HG03175 (cell line): ENCODE measurements around the gene OR13C8.
"Not testable (repeated sequence)": the region's sequence is repeated elsewhere in the genome, so short reads cannot be mapped to it uniquely, and the experiment has no call there.

Experiments used
- ATAC-seq: cut with Tn5 transposase; IDR thresholded peaks from one replicate; pipeline ENCODE4 v1.9.1; 2021; ENCODE audit warnings: mild to moderate bottlenecking, moderate library complexity; ENCODE audit not compliant: unreplicated experiment

Gene OR13C8, protein sequence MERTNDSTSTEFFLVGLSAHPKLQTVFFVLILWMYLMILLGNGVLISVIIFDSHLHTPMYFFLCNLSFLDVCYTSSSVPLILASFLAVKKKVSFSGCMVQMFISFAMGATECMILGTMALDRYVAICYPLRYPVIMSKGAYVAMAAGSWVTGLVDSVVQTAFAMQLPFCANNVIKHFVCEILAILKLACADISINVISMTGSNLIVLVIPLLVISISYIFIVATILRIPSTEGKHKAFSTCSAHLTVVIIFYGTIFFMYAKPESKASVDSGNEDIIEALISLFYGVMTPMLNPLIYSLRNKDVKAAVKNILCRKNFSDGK

DNA sequence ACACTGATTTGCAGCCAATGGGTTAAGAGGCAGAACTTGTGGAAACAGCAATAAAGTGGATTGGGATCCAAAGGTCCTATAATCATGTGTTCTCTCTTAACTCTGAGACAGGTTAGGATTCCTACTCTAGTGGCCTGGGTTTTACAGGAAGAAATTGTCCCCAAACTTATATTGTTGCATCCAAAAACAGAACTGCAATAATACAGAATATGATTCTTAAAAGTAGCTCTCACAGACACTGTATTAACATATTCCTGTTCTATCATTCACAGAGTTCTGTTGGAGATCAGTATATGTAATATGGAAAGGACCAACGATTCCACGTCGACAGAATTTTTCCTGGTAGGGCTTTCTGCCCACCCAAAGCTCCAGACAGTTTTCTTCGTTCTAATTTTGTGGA, at the start of gene OR13C8:
Gene OR13C8, plus strand, starts transcription at position 301 of the 400 bp plus-strand sequence. Its CDS starts 0 bp downstream, at position 301.
- no peak for ATAC-seq

DNA sequence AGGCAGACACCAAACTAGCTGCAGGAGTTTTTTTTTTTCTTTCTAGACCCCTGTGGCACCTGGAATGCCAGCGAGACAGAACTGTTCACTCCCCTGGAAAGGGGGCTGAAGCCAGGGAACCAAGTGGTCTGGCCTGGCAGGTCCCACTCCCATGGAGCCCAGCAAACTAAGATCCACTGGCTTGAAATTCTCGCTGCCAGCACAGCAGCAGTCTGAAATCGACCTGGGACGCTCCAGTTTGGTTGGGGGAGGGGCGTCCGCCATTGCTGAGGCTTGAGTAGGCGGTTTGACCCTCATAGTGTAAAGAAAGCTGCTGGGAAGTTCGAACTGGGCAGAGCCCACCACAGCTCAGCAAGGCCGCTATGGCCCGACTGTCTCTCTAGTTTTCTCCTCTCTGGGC, 48.7 kb upstream of the OR13C8 start:
- not testable (repeated sequence) for ATAC-seq

DNA sequence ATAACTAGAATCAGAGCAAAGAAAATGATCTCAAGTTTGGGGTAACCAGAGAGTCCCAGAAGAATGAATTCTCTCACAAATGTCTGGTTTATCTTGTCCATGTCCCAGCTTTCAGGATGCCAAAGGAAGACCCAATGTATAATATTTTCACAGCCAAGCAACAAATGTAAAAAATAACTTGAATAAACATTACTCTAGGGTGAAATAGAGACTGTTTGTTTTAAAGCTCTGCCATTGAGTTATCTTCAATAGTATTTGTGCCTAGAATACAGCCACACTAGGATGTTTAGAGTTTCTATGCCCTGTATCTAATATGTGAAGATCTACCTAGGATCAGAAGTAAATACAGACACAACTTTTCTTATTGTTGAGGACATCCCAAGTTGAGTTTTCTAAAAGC, 41.9 kb upstream of the OR13C8 start, which contains the start of gene OR13C4:
Gene OR13C4, minus strand, starts transcription at position 101 of the 400 bp plus-strand sequence. Its CDS starts 0 bp downstream, at position 101.
- no peak for ATAC-seq

DNA sequence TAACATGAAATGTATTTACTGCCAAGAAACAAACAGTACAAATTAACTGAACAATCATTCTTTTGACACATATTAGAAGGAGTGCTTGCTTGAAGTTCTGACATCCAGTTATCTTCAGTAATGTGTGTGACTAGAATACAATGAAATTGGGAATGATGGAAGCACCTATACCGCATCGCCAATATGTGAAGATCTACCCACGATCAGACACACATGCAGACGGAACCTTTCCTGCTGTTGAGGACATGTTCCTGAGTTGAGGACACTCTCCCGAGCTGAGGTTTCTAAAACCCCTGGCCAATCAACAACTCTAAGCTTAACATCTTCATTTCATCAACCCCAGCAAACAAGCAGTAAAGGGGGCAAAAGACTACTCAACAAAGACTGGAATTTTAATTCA, 32.2 kb upstream of the OR13C8 start, which contains the start of gene OR13C3:
Gene OR13C3, minus strand, starts transcription at position 101 of the 400 bp plus-strand sequence. CDS start 133 bp downstream, outside the sequence.
- no peak for ATAC-seq

DNA sequence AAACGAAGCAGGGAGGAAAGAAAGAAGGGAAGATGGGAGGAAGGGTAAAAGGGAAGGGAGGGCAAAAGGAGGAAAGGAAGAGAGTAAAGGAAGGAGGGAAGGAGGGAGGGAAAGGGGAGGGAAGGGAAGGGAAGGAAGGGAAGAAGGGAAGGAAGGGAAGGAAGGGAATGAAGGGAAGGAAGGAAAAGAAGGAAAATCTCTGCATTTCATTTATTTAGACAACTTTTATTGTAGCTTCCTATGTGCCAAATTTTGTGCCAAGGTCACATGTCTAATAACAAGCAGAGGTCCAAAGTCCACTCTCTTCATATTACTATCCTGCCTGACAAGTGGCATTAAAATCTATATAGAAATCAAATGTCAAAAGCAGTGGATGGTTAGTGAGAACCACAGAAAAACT, 29.7 kb upstream of the OR13C8 start:
- ATAC-seq: no peak

DNA sequence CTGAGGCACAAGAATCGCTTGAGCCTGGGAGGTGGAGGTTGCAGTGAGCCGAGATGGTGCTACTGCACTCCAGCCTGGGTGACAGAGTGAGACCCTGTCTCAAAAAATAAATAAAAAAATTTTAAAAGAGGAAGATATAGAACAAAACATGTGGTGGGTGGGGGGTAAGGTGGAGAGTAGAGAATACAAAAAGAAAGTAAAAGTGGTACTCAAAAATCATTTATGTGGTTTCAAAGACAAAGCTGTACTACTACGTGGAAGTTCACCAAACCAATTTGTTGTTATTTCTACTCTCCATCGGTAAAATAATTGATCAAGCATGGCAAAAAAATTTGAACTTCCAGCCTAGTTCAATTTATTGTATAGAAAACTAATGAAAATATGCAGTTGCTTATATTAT, 24.3 kb upstream of the OR13C8 start:
- no peak for ATAC-seq

DNA sequence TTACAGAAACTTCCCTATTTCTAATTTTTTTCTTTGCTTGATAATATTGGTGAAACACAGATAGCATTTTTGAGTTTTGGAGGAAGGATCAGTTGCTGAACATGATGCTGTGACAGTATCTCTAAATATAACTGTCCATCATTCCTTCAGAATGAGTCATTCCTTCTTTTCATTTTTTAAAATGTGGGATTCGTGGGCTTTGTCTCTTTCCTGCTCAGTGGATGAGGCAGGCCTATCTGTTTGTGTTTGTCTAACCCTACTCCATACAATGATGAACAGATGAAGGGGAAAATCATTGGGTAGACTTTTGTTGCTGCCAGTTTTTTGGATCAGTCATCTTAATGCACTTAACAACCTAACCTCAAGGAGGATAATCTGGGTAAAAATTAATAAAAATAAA, 15.7 kb upstream of the OR13C8 start:
- ATAC-seq: no peak

DNA sequence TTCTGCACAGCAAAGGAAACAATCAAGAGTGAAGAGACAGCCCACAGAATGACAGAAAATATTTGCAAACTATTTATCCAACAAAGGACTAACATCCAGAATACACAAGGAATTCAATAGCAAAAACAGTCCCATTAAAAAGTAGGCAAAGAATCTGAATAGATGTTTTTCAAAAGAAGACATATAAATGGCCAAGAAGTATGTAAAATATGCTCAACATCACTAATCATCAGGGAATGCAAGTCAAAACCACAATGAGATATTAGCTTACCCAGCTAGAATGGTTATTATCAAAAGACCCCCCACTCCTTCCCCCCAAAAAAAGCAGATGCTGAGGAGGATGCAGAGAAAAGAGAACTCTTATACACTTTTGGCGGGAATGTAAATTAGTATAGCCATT, 13.4 kb upstream of the OR13C8 start:
- ATAC-seq: no peak

DNA sequence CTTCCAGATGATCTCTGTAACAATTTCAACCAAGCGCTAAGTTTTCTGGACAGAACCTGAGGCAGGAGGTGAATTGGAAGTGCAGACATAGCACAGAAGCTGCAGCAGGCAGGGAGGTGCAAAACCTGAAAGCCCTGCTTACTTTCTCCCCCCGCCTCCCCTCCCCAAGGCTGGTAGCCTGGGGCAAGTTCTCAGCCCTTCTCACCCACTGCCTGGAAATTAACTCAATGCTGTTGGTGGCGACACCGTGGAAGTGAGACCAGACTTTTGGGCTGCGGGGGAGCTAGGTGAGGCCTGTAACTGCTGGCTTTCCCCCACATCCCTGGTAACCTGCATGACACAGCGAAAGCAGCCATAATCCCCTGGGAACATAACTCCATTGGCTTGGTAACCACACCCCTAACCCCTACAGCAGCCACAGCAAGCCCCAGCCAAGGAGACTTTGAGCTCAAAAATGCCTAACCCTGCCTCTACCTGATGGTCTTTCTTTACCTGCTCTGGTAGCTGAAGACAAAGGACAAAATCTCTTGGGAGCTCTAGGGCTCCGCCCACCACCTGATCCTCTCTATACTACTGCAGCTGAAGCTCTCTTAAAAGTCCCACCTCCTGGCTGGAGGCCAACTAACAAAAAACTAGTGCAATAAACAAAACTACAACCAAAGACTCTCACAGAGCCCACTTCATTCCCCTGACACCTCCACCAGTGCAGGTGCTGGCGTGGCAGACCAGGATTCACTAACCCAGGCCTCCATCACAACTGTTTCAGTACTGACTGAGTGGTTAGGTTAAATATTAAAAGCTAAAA, 11.9 kb upstream of the OR13C8 start:
- ATAC-seq: no peak

DNA sequence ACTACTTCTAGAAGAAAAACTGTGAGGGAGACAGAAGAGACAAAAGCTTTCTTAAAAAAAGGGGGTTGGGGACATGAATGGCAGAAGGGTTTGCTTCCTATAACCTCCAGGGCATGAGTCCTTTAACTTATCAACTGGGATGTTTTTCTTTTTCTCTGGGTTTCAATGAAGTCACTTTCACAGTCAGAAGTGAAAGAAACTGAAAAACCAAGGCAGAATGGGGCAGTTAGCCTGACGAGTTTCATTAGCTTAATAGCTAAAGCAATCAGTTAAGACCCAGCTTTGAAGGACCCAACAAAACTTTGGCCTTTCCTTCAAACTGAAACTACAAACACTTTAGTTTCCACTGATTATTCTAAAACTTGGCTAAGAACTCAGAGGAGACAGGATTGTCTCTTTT, 4.6 kb upstream of the OR13C8 start:
- ATAC-seq: no peak

DNA sequence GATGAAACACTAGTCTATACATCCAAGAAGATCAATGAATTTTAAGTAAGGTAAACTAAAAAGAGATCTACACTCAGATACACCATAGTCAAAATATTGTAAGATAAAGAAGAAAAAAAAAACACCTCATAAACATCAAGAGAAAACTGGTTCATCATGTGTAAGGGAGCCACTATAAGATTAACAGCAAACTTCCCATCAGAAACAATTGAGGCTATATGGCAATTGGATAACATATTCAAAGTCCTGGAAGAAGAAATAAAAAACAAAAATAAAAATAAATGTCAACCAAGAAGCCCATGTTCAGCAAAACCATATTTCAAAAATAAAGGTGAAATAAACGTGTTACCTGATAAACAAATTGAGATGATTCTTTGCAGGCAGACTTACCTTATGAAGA, 3.6 kb downstream of the OR13C8 start:
- no peak for ATAC-seq

DNA sequence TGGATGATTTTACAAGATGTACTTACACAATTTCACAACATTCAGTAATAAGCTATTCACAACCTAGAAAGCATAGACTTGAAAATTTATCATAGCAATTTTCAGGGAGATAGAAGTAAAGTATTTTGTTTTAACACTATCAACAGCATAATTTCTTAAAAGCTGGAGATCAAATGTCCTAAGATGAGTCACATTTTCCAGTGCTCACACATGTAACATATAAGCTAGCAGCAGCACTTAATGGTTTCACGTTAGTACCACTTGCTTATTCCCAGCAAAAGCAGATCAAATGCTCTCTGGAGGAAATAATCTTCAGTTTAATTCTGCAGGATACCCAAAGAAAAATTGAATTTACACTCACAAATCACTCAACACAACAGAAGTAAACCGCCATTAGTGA, 6.5 kb downstream of the OR13C8 start:
- no peak for ATAC-seq

DNA sequence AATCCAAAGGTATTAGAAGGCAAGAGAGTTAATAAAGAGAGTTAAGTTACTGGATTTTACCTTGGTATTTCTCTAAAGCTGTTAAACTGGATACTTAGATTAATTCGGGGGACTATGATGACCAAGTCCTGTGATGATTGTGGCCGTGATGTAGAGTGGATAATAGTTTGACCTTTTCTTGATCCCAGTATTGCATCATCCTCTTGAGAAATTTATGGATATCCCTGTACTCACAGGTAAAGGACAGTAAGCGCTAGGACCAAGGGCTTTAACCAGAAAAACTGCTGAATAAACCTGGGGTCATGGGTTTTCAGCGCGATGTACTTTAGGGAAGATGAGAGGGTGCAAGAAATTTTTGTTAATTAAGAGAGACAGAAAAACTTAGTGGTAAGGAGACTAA, 8.3 kb downstream of the OR13C8 start:
- ATAC-seq: no peak

DNA sequence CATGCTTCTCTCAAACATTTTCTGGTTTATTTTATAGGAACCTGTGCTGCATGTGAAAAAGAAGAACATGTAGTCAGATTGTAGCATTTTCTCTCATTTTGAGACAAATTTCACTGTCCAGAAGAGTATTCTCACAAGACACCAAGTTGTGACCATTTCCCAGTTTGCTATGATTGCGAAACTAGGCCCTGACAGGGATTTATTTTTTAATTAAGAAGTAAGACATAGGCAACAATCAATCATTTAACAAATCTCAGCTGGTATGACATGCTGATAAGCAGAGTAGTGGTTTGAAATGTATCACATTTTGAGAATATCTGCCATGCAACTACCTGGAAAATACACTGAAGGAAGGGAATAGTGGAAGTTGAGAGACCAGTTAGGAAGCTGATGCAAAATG, 11.6 kb downstream of the OR13C8 start:
- ATAC-seq: no peak

DNA sequence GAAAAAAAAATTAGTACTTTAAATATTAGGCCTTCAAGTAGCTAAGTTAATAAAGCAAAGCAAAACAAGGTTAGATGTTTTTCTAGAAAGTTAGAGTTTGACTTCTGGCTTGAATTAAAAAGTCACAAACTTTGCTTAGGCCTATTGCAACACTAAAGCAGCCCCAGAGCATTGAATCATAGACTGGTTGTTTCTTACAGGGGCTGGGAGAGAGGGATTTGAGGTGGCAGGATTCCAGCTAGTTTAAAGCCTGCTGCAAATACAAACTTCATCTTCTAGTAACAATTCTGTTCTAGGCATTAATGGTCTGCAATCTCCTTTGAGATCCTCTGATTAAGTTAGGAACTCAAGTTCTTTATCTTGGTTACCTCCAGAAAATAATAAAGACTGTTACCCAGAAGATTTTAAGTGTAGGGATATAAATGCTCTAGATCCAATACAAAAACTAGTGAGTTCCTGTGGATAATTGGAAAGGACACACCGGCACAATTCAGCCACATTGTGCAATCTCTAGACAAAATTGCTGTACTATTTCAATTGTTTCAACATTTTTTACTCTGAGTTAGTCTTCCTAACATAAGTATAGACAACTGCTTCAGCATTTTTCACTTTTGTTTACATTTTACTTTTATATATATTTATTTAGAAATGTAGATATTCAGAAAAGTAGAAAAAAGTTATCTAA, 17.7 kb downstream of the OR13C8 start:
- ATAC-seq: no peak

DNA sequence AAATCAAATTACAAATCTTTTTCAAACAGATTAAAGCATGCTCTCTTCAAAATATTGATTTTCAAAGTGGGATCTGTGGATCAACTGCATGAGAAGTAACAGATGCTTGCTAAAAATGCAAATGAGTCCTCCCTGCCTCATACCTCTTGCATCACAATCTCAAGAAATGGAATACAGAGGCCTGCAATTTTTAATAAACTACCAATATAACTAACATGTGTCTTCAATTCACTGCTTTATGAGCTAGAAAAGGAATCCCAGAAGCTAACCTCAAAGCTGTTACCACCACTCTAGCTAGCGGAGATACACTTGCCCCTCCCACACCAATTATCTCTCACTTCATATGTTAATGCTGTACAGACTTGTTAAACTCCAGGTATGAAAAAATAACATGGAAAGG, 20.7 kb downstream of the OR13C8 start:
- ATAC-seq: no peak

DNA sequence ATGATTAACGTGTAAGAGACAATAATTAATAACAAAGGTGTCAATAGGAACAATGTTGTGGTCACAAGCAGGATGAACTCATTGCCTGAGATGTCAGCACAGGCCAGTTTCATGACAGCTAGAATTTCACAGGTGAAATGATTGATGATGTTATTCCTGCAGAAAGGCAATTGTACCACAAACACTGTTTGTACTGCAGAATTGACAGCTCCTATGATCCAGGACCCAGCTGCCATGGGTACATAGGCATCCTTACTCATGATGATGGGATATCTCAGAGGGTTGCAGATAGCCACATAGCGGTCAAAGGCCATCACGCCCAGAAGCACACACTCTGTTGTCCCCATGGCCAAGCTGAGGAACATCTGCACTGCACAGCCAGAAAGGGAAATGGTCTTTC, 29.8 kb downstream of the OR13C8 start:
- not testable (repeated sequence) for ATAC-seq

DNA sequence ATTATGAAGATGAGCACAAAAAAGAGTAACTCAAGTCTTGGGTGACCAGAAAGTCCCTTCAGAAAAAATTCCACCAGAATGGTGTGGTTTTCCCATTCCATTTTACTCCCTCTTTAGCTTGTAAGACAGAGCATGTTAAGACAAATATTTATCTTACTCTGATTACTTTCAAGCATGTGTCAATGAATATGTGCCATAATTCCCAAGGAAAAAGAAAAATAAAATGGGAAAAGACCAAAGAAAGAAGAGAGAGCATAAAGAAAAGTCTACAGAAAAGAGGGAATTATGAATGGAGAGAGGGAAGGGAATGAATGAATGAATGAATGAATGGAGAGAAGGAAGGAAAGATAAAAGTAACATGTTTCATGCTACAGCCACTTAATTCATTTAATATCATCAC, 30.3 kb downstream of the OR13C8 start, which contains the start of gene OR13C5:
Gene OR13C5, minus strand, starts transcription at position 101 of the 400 bp plus-strand sequence. Its CDS starts 0 bp downstream, at position 101.
- ATAC-seq: not testable (repeated sequence)

DNA sequence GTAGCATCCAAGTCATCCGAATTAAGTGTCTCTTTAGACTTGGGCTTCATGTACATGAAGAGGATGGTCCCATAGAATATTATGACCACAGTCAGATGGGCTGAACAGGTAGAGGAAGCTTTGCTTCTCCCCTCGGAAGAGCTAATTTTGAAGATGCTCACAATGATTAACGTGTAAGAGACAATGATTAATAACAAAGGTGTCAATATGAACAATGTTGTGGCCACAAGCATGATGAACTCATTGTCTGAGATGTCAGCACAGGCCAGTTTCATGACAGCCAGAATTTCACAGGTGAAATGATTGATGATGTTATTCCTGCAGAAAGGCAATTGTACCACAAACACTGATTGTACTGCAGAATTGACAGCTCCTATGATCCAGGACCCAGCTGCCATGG, 35.8 kb downstream of the OR13C8 start:
- ATAC-seq: peak; percentile 62

DNA sequence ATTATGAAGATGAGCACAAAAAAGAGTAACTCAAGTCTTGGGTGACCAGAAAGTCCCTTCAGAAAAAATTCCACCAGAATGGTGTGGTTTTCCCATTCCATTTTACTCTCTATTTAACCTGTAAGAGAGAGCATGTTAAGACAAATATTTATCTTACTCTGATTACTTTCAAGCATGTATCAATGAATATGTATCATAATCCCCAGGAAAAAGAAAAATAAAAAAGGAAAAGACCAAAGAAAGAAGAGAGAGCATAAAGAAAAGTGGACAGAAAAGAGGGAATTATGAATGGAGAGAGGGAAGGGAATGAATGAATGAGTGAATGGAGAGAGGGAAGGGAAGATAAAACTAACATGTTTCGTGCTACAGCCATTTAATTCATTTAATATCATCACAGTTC, 36.6 kb downstream of the OR13C8 start, which contains the start of gene OR13C2:
Gene OR13C2, minus strand, starts transcription at position 101 of the 400 bp plus-strand sequence. Its CDS starts 0 bp downstream, at position 101.
- not testable (repeated sequence) for ATAC-seq

DNA sequence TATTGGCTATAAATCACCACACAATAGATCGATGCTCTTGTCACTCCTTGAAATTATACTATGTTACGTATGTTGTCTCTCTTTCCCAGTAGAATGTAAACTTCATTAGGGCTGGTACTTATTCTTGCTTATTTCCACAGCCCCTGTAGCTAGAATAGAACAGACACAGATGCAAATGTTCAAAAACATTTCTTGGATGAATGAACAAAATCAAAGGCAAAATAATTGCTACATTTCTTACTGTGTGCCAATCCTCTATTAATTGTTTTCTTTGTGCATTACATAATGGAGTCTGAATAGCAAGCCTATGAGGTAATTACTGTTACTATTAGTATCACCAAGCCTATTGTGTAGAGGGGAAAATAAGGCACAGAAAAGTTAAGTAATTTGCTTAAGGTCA, 37.2 kb downstream of the OR13C8 start:
- ATAC-seq: no peak
